Psoas muscle (tissue), 8 donors: ENCODE measurements around the gene PLXND1. TPM values are rescaled to one million over a fixed set of nuclear protein-coding genes. Genes with fewer than 3 reads are reported as not detected.

Source experiments
- ATAC-seq, 4 donors: fragments of 200-7000 bp; cut with Tn5 transposase; one replicate each; pipeline ENCODE4 v1.9.1; 2020; ENCODE audit warnings: moderate library complexity in 3 of 4, mild to moderate bottlenecking in 2 of 4
- DNase-seq, 2 donors: peaks; one replicate each; pipeline ENCODE4 v3.0.0-alpha.2; 2020
- H3K27ac ChIP-seq: fragments of 200-600 bp; one replicate; pipeline ENCODE4 v1.8.0; 2022
- H3K27me3 ChIP-seq, 3 donors: fragments of 200-600 bp in 1 of 3; one replicate each; pipeline versions ENCODE4 v1.6.1 to v1.8.0; 2013 to 2022; ENCODE audit warnings: low read length in 2 of 3, mild to moderate bottlenecking in 2 of 3, moderate library complexity in 1 of 3; ENCODE audit not compliant: insufficient read depth in 3 of 3
- H3K36me3 ChIP-seq, 2 donors: fragments of 200-600 bp in 1 of 2; one replicate each; pipeline versions ENCODE4 v1.6.1 to v1.8.0; 2013 to 2022; ENCODE audit warnings: low read depth in 1 of 2, mild to moderate bottlenecking in 1 of 2, moderate library complexity in 1 of 2; ENCODE audit not compliant: insufficient read depth in 1 of 2
- H3K4me1 ChIP-seq: fragments of 200-600 bp; one replicate; pipeline ENCODE4 v1.8.0; 2022
- H3K4me3 ChIP-seq: fragments of 200-600 bp; one replicate; pipeline ENCODE4 v1.8.0; 2022; ENCODE audit warnings: mild to moderate bottlenecking
- H3K9me3 ChIP-seq: fragments of 200-600 bp; one replicate; pipeline ENCODE4 v1.8.0; 2022
- CTCF ChIP-seq: fragments of 200-600 bp; IDR thresholded peaks from one replicate; pipeline ENCODE4 v1.8.0; 2022; ENCODE audit warnings: antibody characterized with exemption
- WGBS, 3 donors: extraction: QIAGEN DNeasy Blood & Tissue Kit; methylation state at CpG; one replicate each; pipeline versions ENCODE4 v1.1.6 to v1.1.7; 2013; 5-methylcytosine and 5-hydroxymethylcytosine counted together
- intact Hi-C, 2 donors: fragments of 100-400 bp; cut with DNase I; formaldehyde crosslinking; loops; one replicate each; pipeline versions ENCODE4 v1.11.0 to v1.14.2; 2022
- polyA plus RNA-seq, 3 donors: library from polyadenylated mRNA; stranded (reverse); fragments of 200-250 nt; gene quantifications; one replicate each; pipeline ENCODE4 v1.2.3, GENCODE V29; 2013
- total RNA-seq, 4 donors: library from RNA; stranded (reverse); fragmentation: NEBNext Ultra II Directional in 2 of 4; extraction: Animal tissue kit (Norgen Biotek cat#: 25700) in 2 of 4; gene quantifications; one replicate each; pipeline versions ENCODE4 v1.2.1 to v1.2.4, GENCODE V29; 2021 to 2023
- donor health status: healthy with polysubstance abuse.
- donor health status: DM: no; HTN: no; CAD: no; lungs with moderate emphysema.
- donor health status: Bipolar disorder and iron deficiency.
- donor health status: healthy.
- donor health status: DM: yes; HTN: yes; CAD: no.
- donor health status: DM: no; HTN: no; CAD: no.
- donor health status: DM: no; HTN: no; CAD: no.
- donor health status: DM: yes; HTN: yes; CAD: no.

PLXND1 gene
- total and polyA plus RNA-seq, 7 donors = 15.5 to 49.9 (median 28.2) TPM

GRCh38 chr3:129522953-129523352, 83.5 kb downstream of the PLXND1 start:
- H3K4me1 ChIP-seq = no peaks in the 10 kb centered on the region
- WGBS, 3 donors = 90 to 96% (median 93%) methylated on average over 5 of the region's 5 CpGs
- no peaks in the 10 kb centered on the region for H3K27me3 ChIP-seq
- no peak overlapping the region for H3K27ac ChIP-seq
- no peak for DNase-seq
- intact Hi-C loops = no loop called here
- no peak for TF ChIP-seq CTCF
- ATAC-seq = no peak
- no peaks in the 10 kb centered on the region for H3K36me3 ChIP-seq
- H3K9me3 ChIP-seq = no peaks in the 10 kb centered on the region
- H3K4me3 ChIP-seq = no peak overlapping the region

- Histone ChIP-seq H3K36me3 (no peaks in the 10 kb centered on the region), H3K9me3 (no peaks in the 10 kb centered on the region), H3K27me3 (no peaks in the 10 kb centered on the region), H3K4me3 (no peak overlapping the region), H3K4me1 (no peaks in the 10 kb centered on the region), H3K27ac (no peak overlapping the region)
- no peak for TF ChIP-seq CTCF
- ATAC-seq = no peak
- intact Hi-C loops = no loop called here
- DNase-seq = no peak
- 68 to 77% (median 71%) methylated on average over 8 of the region's 8 CpGs for WGBS, 3 donors
Observed at GRCh38 chr3:129521611-129522010, 84.9 kb downstream of the PLXND1 start.

- no peaks in the 10 kb centered on the region for H3K4me1 ChIP-seq
- ATAC-seq (no peak), DNase-seq (no peak)
- WGBS, 3 donors = 75 to 88% (median 85%) methylated on average over 4 of the region's 4 CpGs
- H3K27ac ChIP-seq = no peak overlapping the region
- intact Hi-C loops = no loop called here
- no peaks in the 10 kb centered on the region for H3K27me3 ChIP-seq
- H3K36me3 ChIP-seq = no peaks in the 10 kb centered on the region
- H3K4me3 ChIP-seq = no peak overlapping the region
- H3K9me3 ChIP-seq = no peaks in the 10 kb centered on the region
- no peak for TF ChIP-seq CTCF
Observed at GRCh38 chr3:129520960-129521359, 85.5 kb downstream of the PLXND1 start.

- H3K36me3 ChIP-seq = no peaks in the 10 kb centered on the region
Observed at GRCh38 chr3:129519896-129520715, 86.4 kb downstream of the PLXND1 start.

More at GRCh38 chr3:129519896-129520715, 86.4 kb downstream of the PLXND1 start:
- Histone ChIP-seq H3K4me3 (no peak overlapping the region), H3K4me1 (no peaks in the 10 kb centered on the region), H3K27ac (no peak overlapping the region), H3K9me3 (no peaks in the 10 kb centered on the region), H3K27me3 (no peaks in the 10 kb centered on the region)
- DNase-seq (no peak), ATAC-seq (no peak)
- WGBS, 3 donors = 88 to 94% (median 92%) methylated on average over 15 of the region's 15 CpGs
- TF ChIP-seq CTCF = no peak
- intact Hi-C loops = no loop called here
